Stimulated activated CD4-positive, alpha-beta T cell treated with anti-CD3 and anti-CD28 coated beads, TNF-alpha, amount 100 ng/mL, for 24 hours (primary cell): ENCODE data around the gene HAGHL.

Source experiments
- DNase-seq, 3 experiments: peaks; one replicate each; pipeline ENCODE4 v3.0.0-alpha.2; 2020; ENCODE audit warnings: low read depth in 3 of 3

HAGHL gene

GRCh38 chr16:707062-707538 is 19.8 kb upstream of the HAGHL start:
- no peak for DNase-seq

- no peak for DNase-seq
These were observed 18.9 kb upstream of the HAGHL start for GRCh38 chr16:708019-708418.

- no peak for DNase-seq
These were observed 17.9 kb upstream of the HAGHL start for GRCh38 chr16:708959-709358.

GRCh38 chr16:709566-710499 is 17.1 kb upstream of the HAGHL start:
- DNase-seq = no peak

GRCh38 chr16:710500-711075 is 16.3 kb upstream of the HAGHL start:
- DNase-seq = no peak

- no peak for DNase-seq
These were observed 15.8 kb upstream of the HAGHL start for GRCh38 chr16:711084-711483.

GRCh38 chr16:711548-712320 is 15.2 kb upstream of the HAGHL start:
- DNase-seq = peak; percentile 51 to 79 (median 71)

GRCh38 chr16:712740-713250 is 14.1 kb upstream of the HAGHL start:
- DNase-seq = peak in 1 of 3 experiments; percentile 63

- DNase-seq = no peak
These were observed 12.8 kb upstream of the HAGHL start for GRCh38 chr16:714079-714478.

GRCh38 chr16:714558-715476 is 12.1 kb upstream of the HAGHL start, which contains the start of gene METRN:
TSS of gene METRN (plus strand) at chr16:715118. CDS start at chr16:715290, 172 bp downstream.
- DNase-seq = peak; percentile 77 to 92 (median 85)

- no peak for DNase-seq
These were observed 11.3 kb upstream of the HAGHL start for GRCh38 chr16:715477-716199.

- DNase-seq = no peak
These were observed 10.7 kb upstream of the HAGHL start for GRCh38 chr16:716200-716568.

- DNase-seq = no peak
These were observed 10.1 kb upstream of the HAGHL start for GRCh38 chr16:716768-717325.

- no peak for DNase-seq
These were observed 9.3 kb upstream of the HAGHL start for GRCh38 chr16:717450-718245.

- DNase-seq = no peak
These were observed 8.5 kb upstream of the HAGHL start for GRCh38 chr16:718389-718788.

- DNase-seq = no peak
These were observed 8.0 kb upstream of the HAGHL start for GRCh38 chr16:718922-719321.

- DNase-seq = no peak
These were observed 7.0 kb upstream of the HAGHL start for GRCh38 chr16:719815-720446.

GRCh38 chr16:720447-720989 is 6.4 kb upstream of the HAGHL start:
- peak in 1 of 3 experiments; percentile 70 for DNase-seq
